ENCODE measurements around the gene RTN4.
"Not testable (repeated sequence)": the region's sequence is repeated elsewhere in the genome, so short reads cannot be mapped to it uniquely, and the experiment has no call there.

RTN4 gene

GRCh38 chr2:55003706-55004639, 46.3 kb downstream of the RTN4 start:
- no peak for DNase-seq

DNA sequence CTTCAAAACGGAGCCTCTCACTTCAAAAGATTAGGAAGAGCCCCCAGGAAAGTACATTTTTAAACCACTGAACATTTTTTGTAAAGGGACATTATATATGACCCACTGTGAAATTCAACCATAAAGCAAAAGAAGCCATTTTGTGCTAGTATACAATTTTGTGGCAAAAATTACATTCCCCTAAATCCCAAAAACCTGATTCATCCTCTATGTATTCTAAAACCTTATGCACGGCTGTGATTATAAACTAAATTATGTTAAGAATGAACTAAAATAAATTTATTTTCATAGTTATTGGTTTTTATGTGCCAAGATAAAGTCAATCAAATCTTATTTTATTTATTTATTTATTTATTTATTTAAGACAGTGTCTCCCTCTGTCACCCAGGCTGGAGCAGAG, 48.5 kb downstream of the RTN4 start:
- no peak for DNase-seq

DNA sequence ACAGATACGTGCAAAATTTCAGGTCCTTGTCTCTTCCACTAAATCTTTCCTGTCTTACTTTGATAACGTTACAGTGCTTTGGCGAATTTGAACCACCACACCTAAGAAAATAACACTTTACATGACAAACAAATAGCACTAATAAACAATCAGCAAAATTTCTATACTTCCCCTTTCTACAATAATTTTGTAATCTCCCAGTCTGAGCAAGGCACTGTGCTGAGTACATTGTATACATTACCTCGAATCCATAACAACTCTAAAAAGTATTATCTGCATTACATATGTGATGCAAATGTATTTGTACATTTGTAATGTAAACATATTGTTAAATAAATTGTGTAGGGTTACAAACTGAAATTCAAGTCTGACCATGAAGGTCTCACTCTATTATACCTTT, 49.9 kb downstream of the RTN4 start:
- DNase-seq, result no peak

DNA sequence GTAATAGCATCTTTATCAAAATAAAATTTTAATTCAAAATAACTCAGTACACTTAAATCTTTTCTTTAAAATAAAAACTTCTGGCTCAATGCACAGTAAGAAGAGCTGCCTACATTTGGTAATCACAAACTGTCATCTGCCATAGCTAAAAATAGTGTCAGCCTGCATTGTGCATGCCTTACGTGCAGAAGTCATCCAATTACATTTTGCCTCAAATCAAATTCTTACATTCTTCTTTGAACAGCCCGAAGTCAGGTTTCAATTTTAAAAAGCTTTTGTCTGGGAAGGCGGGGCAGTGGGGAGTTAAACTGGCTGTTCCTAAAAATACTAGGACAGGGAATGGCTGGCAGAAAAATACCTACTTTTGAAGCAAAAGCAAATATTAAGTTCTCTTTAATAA, 51.1 kb downstream of the RTN4 start:
- DNase-seq, result no peak

DNA sequence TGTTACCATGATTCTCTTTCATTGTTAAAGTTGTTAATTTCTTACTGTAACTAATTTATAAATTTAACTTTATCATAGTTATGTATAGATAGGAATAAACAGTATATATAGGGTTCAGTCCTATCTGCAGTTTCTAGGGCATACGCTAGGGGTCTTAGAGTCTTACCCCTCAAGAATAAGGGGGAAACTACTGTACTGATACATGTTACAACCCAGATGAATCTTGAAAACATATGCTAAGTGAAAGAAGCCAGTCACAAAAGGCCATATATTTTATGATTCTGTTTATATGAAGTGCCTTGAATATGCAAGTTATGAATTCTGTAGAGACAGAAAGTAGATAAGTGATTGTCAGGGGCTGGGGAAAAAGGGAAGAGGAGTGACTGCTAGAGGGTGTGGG, 52.4 kb downstream of the RTN4 start:
- DNase-seq, result no peak

GRCh38 chr2:54995553-54995952, 54.7 kb downstream of the RTN4 start:
- DNase-seq, result no peak

DNA sequence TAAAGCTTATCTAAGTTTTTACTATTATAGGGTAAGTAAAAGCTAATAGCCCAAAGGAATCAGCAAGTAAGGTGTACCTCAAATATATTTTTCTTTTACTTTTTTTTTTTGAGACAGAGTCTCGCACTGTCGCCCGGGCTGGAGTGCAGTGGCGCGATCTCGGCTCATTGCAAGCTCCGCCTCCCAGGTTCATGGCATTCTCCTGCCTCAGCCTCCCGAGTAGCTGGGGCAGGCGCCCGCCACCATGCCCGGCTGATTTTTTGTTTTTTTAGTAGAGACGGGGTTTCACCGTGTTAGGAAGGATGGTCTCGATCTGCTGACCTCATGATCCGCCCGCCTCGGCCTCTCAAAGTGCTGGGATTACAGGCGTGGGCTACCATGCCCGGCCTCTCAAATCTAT, 59.6 kb downstream of the RTN4 start:
- DNase-seq, result not testable (repeated sequence)

GRCh38 chr2:54988612-54989011, 61.6 kb downstream of the RTN4 start:
- DNase-seq, result no peak

DNA sequence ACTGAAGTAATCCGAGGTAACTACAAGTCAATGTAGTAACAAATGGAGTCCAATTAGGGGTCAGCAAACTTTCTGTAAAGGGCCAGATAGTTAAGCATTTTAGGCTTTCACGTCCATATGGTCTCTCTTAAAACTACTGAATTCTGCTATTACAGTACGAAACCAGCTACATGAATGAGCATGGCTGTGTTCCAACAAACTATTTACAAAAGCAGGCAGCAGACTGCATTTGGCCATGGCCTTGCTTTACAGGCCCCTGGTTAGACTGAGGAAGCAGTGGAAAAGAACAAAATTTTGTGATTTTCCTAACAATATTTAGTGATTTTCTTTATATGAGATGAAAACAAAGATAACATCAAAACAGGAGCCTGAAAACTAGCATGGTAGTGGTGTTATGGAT, 64.0 kb downstream of the RTN4 start:
- no peak for DNase-seq

DNA sequence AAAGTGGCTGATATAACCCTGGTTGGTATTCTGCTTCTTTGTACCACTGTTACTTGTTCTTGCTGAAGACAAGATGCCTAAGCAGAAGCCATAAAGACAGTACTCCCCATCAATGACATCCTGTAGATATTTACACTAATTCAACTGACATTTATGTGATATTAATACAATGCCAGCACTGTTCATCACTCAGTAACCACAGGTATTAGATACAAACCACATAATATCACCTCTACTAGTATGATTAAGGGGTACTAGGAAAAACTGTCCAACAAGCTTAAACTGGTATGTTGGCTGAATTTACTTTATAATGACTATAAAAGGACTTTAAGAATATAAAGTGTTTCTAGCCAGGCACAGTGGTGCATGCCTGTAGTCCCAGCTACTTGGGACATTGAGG, 65.8 kb downstream of the RTN4 start:
- no peak for DNase-seq

GRCh38 chr2:54983345-54984220, 66.7 kb downstream of the RTN4 start:
- no peak for DNase-seq

GRCh38 chr2:54981385-54981784, 68.9 kb downstream of the RTN4 start:
- no peak for DNase-seq

GRCh38 chr2:54979321-54980044, 70.8 kb downstream of the RTN4 start:
- no peak for DNase-seq

DNA sequence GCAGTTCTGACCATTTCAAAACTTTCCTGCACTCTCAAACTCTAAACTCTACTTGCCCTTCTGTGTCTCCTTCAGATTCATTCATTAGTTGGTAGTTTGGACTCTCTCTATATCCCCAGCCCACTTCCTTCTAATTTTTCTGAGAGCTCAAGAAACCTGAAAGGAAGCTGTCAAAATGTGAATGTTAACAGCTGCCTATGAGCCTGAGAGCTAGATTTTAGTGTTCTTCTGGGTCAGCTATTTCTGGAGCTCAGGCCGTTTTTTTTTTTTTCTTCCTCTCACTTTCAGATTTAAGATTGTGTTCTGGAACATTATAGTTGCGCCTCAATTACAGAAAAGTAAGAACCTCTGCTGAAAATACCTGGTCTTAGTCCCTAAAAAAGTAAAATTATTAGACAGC, 73.1 kb downstream of the RTN4 start:
- no peak for DNase-seq

GRCh38 chr2:54975598-54976492, 74.4 kb downstream of the RTN4 start:
- DNase-seq, result no peak

GRCh38 chr2:54975175-54975574, 75.1 kb downstream of the RTN4 start:
- no peak for DNase-seq

DNA sequence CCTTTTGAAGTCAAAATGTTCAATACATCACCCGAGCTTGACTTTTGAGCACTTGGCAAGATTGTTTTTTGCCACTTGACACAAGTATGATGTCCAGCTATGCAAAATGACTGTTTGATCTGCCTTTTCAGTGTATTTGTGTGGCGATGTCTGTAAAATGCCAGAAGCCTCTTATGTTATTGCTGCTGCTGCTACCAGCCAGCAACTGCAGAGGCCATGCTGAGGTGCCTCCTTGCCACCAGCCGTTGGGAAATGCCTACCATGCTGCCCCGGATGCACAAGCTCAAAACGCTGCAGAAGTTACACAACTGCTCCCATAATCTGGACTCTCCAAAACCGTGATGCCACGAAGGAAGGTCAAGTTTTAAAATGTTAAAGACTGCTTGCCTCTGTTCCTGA, 80.3 kb downstream of the RTN4 start:
- no peak for DNase-seq

DNA sequence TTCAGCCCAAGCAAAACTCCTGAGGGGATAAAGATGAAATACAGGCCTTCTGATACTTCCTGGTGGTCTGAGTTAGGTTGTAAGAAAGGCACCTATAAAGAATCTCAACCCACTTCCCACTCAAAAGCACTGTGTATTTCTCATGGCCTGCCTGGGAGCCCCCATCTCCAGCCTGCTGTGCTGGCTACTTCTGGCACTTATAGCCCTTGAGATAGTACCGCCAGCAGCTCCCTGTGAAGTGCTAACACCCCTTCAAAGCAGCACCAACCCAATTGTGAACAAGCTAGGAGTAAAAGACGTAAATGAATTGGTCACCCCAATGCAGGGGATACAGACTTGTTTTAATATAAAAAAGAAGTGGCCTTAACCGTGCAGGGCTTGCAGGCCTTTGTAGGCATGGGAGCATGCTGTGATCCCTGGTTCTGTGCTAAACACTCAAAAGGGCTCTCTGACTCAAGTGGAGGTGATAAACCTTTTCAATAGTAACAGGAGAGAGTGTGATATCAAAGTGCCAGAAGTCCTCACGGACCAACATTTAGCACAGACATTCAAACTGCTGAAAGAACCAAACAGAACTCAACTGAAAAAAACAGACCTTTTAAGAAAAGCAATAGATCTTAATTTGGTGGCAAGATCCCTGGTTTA, 80.8 kb downstream of the RTN4 start:
- DNase-seq, result no peak

- no peak for DNase-seq
Measured at GRCh38 chr2:54968561-54969218, 81.6 kb downstream of the RTN4 start.

DNA sequence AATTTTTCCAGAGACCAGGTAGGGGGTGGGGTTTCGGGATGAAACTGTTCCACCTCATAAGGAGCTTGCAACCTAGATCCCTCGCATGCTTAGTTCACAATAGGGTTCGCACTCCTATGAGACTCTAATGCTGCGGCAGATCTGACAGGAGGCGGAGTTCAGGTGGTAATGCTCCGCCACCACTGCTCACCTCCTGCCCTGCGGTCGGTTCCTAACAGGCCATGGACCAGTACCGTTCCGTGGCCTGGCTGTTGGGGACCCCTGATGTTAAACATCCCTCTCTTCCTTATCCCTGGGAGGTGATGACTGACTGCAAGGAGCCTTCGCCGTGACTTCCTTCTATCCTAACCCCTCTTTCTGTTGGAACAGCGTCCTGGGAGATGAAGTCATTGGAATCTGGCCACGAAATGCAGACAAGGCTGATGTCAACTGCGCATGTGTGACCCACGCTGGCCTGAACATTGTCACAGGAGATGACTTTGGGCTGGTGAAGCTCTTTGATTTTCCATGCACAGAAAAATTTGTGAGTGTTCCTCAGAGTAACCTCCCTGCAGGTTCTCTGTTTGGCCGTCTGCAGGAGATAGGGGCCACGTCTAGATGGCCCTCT, 82.4 kb downstream of the RTN4 start:
- no peak for DNase-seq

GRCh38 chr2:54967269-54967668, 83.0 kb downstream of the RTN4 start:
- no peak for DNase-seq

All from CD4-positive, alpha-beta T cell treated with Interleukin-17A for 4 hours (primary cell).